EH (cell line): ENCODE data around the gene PPFIBP2.

Experiments
- DNase-seq: peaks from one replicate; pipeline ENCODE4 v3.0.0-alpha.2; 2015; ENCODE audit warnings: low read depth

The PPFIBP2 gene

GRCh38 chr11:7527029-7527428, 13.2 kb downstream of the PPFIBP2 start:
- no peak for DNase-seq

- no peak for DNase-seq
Observed at GRCh38 chr11:7528514-7529049, 14.8 kb downstream of the PPFIBP2 start.

- no peak for DNase-seq
Observed at GRCh38 chr11:7530013-7530640, 16.3 kb downstream of the PPFIBP2 start.

GRCh38 chr11:7531011-7531410, 17.2 kb downstream of the PPFIBP2 start:
- no peak for DNase-seq

- DNase-seq = no peak
Observed at GRCh38 chr11:7532405-7533145, 18.8 kb downstream of the PPFIBP2 start.

GRCh38 chr11:7533199-7534041, 19.6 kb downstream of the PPFIBP2 start:
- DNase-seq = no peak

GRCh38 chr11:7534042-7534378, 20.2 kb downstream of the PPFIBP2 start:
- DNase-seq = no peak

GRCh38 chr11:7536100-7536499, 22.3 kb downstream of the PPFIBP2 start:
- no peak for DNase-seq

GRCh38 chr11:7537265-7537664, 23.5 kb downstream of the PPFIBP2 start:
- no peak for DNase-seq

GRCh38 chr11:7538031-7538430, 24.2 kb downstream of the PPFIBP2 start:
- peak; percentile 7 for DNase-seq

GRCh38 chr11:7538466-7539454, 25.0 kb downstream of the PPFIBP2 start:
- DNase-seq = peak; percentile 10

GRCh38 chr11:7540830-7541555, 27.2 kb downstream of the PPFIBP2 start:
- peak; percentile 34 for DNase-seq

- DNase-seq = no peak
Observed at GRCh38 chr11:7543302-7543701, 29.5 kb downstream of the PPFIBP2 start.

GRCh38 chr11:7544021-7544420, 30.2 kb downstream of the PPFIBP2 start:
- no peak for DNase-seq

GRCh38 chr11:7545611-7546010, 31.8 kb downstream of the PPFIBP2 start:
- no peak for DNase-seq

- peak; percentile 8 for DNase-seq
Observed at GRCh38 chr11:7546324-7546791, 32.6 kb downstream of the PPFIBP2 start.

- no peak for DNase-seq
Observed at GRCh38 chr11:7547687-7548086, 33.9 kb downstream of the PPFIBP2 start.

GRCh38 chr11:7548659-7549274, 35.0 kb downstream of the PPFIBP2 start:
- no peak for DNase-seq

- no peak for DNase-seq
Observed at GRCh38 chr11:7549681-7550080, 35.9 kb downstream of the PPFIBP2 start.

- peak; percentile 77 for DNase-seq
Observed at GRCh38 chr11:7551571-7551970, 37.8 kb downstream of the PPFIBP2 start.
